Subcutaneous abdominal adipose tissue (tissue), 5 donors: Measurements from ENCODE around the gene CCDC134.

Experiments used
- H3K27ac ChIP-seq: one replicate; pipeline ENCODE4 v1.7.0; 2013; ENCODE audit warnings: low read depth, mild to moderate bottlenecking, inconsistent platforms, low read length, moderate library complexity
- H3K27me3 ChIP-seq, 5 donors: one replicate each; pipeline ENCODE4 v1.7.0; 2013; ENCODE audit warnings: low read length in 5 of 5, inconsistent platforms in 1 of 5; ENCODE audit not compliant: control insufficient read depth in 5 of 5, insufficient read depth in 4 of 5
- H3K36me3 ChIP-seq, 5 donors: one replicate each; pipeline ENCODE4 v1.7.0; 2013; ENCODE audit warnings: low read length in 5 of 5; ENCODE audit not compliant: control insufficient read depth in 5 of 5, insufficient read depth in 5 of 5
- H3K4me1 ChIP-seq, 5 donors: one replicate each; pipeline ENCODE4 v1.7.0; 2013; ENCODE audit warnings: low read length in 5 of 5, mild to moderate bottlenecking in 3 of 5, moderate library complexity in 1 of 5; ENCODE audit not compliant: control insufficient read depth in 5 of 5, insufficient read depth in 5 of 5
- H3K4me3 ChIP-seq, 5 donors: one replicate each; pipeline ENCODE4 v1.7.0; 2013; ENCODE audit warnings: low read length in 5 of 5, low read depth in 1 of 5
- H3K9ac ChIP-seq, 5 donors: one replicate each; pipeline ENCODE4 v1.7.0; 2013; ENCODE audit warnings: low read length in 5 of 5, mild to moderate bottlenecking in 4 of 5, moderate library complexity in 3 of 5
- H3K9me3 ChIP-seq, 5 donors: one replicate each; pipeline ENCODE4 v1.7.0; 2013; ENCODE audit warnings: low read length in 5 of 5; ENCODE audit not compliant: control insufficient read depth in 5 of 5
- donor health status: healthy.
- donor health status: healthy.
- donor health status: healthy.
- donor health status: healthy.
- donor health status: healthy.

The CCDC134 gene

DNA sequence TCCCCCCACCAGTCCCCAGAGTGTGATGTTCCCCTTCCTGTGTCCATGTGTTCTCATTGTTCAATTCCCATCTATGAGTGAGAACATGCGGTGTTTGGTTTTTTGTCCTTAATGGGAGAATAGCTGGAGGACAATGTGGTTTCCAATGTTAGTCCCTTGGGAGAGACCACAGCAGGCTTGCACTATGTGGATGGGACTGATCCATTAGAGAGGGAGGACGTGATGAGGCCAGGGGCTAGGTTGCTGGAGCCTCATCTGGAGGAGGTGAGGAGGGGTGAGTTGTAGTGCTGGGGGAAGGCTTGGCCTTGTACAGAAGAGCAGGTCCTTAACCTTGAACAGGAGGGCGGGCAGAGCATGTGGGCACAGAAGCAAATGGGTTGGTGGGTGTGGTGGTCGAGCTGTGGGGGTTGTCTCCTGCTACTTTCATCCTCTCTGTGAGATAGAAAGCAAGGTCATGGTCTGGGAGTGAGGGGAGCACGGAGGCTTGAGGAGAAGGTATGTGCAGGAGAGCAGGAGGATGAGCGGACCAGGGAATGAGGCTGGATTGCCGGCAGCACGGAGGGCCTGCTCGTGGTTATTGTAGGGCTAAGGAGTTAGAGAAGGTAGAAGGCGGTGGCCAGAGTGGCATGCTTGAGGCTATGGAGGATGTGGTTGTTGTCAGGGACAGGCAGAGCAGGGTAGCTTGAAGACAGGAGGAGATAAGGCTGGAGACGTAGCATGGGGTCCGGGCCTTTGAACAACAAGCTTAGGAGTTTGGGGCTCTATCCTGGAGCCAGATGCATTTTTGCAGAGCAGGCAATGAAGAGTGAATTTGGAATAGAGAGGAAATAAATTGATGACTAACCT lies 21.2 kb downstream of the CCDC134 start:
- Histone ChIP-seq H3K9ac (no peak overlapping the region), H3K27me3 (no peaks in the 10 kb centered on the region), H3K36me3 (peaks cover 0 to 7% (median 0%) of the 10 kb centered on the region in 5 donors), H3K4me1 (peaks cover 1 to 16% (median 15%) of the 10 kb centered on the region in 5 donors), H3K27ac (no peak overlapping the region), H3K9me3 (no peaks in the 10 kb centered on the region), H3K4me3 (no peak overlapping the region)

DNA sequence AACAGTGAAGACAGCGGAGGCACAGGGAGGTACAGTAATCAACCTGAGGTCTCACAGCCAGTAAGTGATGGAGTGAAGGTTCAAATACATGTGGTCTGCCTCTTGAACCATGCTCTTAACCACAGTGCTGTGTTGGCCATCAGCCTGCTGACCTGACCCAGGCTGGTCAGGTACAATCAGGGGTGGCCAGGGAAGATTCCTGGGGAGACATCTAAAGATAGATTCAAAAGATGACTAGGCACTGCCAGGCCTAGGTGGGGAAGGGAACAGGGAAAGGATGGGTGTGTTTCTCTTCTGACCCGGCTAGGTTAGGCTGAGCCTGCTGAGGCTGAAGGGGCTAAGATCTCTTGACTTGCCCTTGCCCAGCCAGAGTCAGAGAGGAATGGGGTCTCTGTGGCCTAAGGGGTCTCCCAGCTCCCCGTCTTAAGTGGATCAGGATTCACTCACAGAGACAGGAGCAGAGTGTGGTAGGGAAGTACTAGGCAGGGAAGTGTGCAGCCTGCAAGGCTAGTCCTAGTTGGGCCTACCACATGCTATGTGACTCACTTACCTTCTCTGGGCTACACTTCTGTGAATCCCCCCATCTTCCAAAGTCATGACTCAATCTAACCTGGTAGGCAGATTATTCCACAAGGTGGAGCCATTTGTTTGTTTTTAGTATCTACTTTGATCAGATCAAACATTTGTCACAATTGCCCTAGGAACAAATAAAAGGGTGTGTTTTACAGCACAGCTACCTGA lies 22.0 kb downstream of the CCDC134 start:
- H3K36me3 ChIP-seq, result peaks cover 0 to 7% (median 0%) of the 10 kb centered on the region in 5 donors
- H3K27me3 ChIP-seq, result no peaks in the 10 kb centered on the region
- H3K4me3 ChIP-seq, result no peak overlapping the region
- no peak overlapping the region for H3K27ac ChIP-seq
- no peak overlapping the region for H3K9ac ChIP-seq
- peaks cover 1 to 17% (median 17%) of the 10 kb centered on the region in 5 donors for H3K4me1 ChIP-seq
- H3K9me3 ChIP-seq, result no peaks in the 10 kb centered on the region

DNA sequence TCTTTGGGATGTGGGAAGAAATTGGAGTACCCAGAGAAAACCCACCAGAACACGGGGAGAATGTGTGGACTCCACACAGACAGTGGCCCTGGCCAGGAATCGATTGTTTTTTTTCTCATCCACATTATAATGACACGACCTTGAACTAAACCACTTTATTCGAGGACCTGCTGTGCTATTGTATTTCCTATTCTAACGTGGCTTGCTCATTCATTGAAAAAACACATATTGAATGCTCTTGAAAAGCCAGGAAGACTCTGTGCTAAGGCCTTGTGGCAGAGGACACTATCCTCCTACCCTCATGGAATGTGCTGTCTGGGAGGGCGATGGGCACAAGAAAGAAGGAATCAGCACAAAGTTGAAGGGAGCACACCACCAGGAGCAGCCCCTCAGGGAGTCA lies 23.3 kb downstream of the CCDC134 start:
- H3K9ac ChIP-seq, result no peak overlapping the region
- H3K27me3 ChIP-seq, result no peaks in the 10 kb centered on the region
- no peak overlapping the region for H3K27ac ChIP-seq
- no peak overlapping the region for H3K4me3 ChIP-seq
- peaks cover 1 to 17% (median 17%) of the 10 kb centered on the region in 5 donors for H3K4me1 ChIP-seq
- no peaks in the 10 kb centered on the region for H3K9me3 ChIP-seq
- peaks cover 0 to 7% (median 0%) of the 10 kb centered on the region in 5 donors for H3K36me3 ChIP-seq

DNA sequence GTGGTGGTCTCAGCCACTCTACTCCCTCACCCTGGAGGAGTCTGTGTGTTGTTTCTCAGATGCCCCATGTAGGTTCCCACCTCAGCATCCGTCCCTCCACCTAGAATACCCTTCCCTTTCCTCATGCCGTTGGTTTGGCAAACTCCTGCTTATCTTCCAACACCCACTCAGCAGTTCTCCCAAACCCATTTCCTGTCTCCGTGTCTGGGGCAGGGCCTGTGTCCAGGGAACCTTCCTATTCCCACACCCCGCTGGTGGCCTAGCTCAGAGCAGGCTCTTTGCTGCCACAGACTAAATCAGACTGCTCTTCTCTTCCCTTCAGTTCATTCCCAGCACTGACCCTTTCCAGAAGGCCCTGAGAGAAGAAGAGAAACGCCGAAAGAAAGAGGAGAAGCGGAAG lies 24.9 kb downstream of the CCDC134 start:
- Histone ChIP-seq H3K27ac (no peak overlapping the region), H3K4me3 (no peak overlapping the region), H3K9ac (peak overlapping the region in 2 of 5 donors; percentile 10 to 57), H3K36me3 (peaks cover 0 to 7% (median 0%) of the 10 kb centered on the region in 5 donors), H3K27me3 (no peaks in the 10 kb centered on the region), H3K9me3 (no peaks in the 10 kb centered on the region), H3K4me1 (peaks cover 1 to 17% (median 17%) of the 10 kb centered on the region in 5 donors)

- Histone ChIP-seq H3K27ac (no peak overlapping the region), H3K4me1 (peaks cover 1 to 17% (median 17%) of the 10 kb centered on the region in 5 donors), H3K27me3 (no peaks in the 10 kb centered on the region), H3K36me3 (peaks cover 0 to 7% (median 0%) of the 10 kb centered on the region in 5 donors), H3K4me3 (no peak overlapping the region), H3K9ac (peak overlapping the region in 2 of 5 donors; percentile 10 to 28), H3K9me3 (no peaks in the 10 kb centered on the region)
These were observed 25.5 kb downstream of the CCDC134 start for GRCh38 chr22:41826021-41826420.

- H3K9ac ChIP-seq, result no peak overlapping the region
- no peaks in the 10 kb centered on the region for H3K9me3 ChIP-seq
- peaks cover 1 to 23% (median 19%) of the 10 kb centered on the region in 5 donors for H3K4me1 ChIP-seq
- no peak overlapping the region for H3K4me3 ChIP-seq
- no peaks in the 10 kb centered on the region for H3K27me3 ChIP-seq
- H3K27ac ChIP-seq, result no peak overlapping the region
- peaks cover 0 to 7% (median 0%) of the 10 kb centered on the region in 5 donors for H3K36me3 ChIP-seq
These were observed 26.2 kb downstream of the CCDC134 start for GRCh38 chr22:41826430-41827383.

GRCh38 chr22:41827671-41828070 lies 27.2 kb downstream of the CCDC134 start:
- Histone ChIP-seq H3K4me1 (peaks cover 1 to 32% (median 26%) of the 10 kb centered on the region in 5 donors), H3K36me3 (peaks cover 0 to 7% (median 0%) of the 10 kb centered on the region in 5 donors), H3K9ac (no peak overlapping the region), H3K27me3 (no peaks in the 10 kb centered on the region), H3K27ac (no peak overlapping the region), H3K4me3 (no peak overlapping the region), H3K9me3 (no peaks in the 10 kb centered on the region)

- Histone ChIP-seq H3K4me3 (no peak overlapping the region), H3K27me3 (no peaks in the 10 kb centered on the region), H3K4me1 (peaks cover 1 to 33% (median 26%) of the 10 kb centered on the region in 5 donors), H3K27ac (no peak overlapping the region), H3K9ac (no peak overlapping the region), H3K9me3 (no peaks in the 10 kb centered on the region), H3K36me3 (peaks cover 0 to 7% (median 0%) of the 10 kb centered on the region in 5 donors)
These were observed 28.0 kb downstream of the CCDC134 start for GRCh38 chr22:41828516-41828915.

- H3K9me3 ChIP-seq, result no peaks in the 10 kb centered on the region
- H3K4me1 ChIP-seq, result peaks cover 1 to 46% (median 39%) of the 10 kb centered on the region in 5 donors
- H3K4me3 ChIP-seq, result no peak overlapping the region
- H3K27me3 ChIP-seq, result no peaks in the 10 kb centered on the region
- peaks cover 0 to 7% (median 0%) of the 10 kb centered on the region in 5 donors for H3K36me3 ChIP-seq
- H3K27ac ChIP-seq, result no peak overlapping the region
- no peak overlapping the region for H3K9ac ChIP-seq
These were observed 29.7 kb downstream of the CCDC134 start for GRCh38 chr22:41830174-41830573.
